Measurements from ENCODE around the gene MMP23B. TPM values are rescaled to one million over a fixed set of nuclear protein-coding genes. Genes with fewer than 3 reads are reported as not detected.

Gene MMP23B
- total RNA-seq: 0.73 TPM in 1 of 2 replicates, not detected in the other

GRCh38 chr1:1631782-1632420 is at the start of gene MMP23B:
TSS of gene MMP23B (plus strand) at chr1:1632173. CDS start at chr1:1632219, 46 bp downstream.

GRCh38 chr1:1599935-1600860 is 31.8 kb upstream of the MMP23B start, which contains the start of gene FNDC10:
TSS of gene FNDC10 (minus strand) at chr1:1600135. CDS start at chr1:1600015, 120 bp downstream.

GRCh38 chr1:1615256-1616044 is 16.5 kb upstream of the MMP23B start, which contains the start of gene MIB2:
TSS of gene MIB2 (plus strand) at chr1:1615500. CDS start at chr1:1623453, 7,953 bp downstream.

GRCh38 chr1:1658583-1659549 is 26.9 kb downstream of the MMP23B start, which contains the start of gene CDK11B:
TSS of gene CDK11B (minus strand) at chr1:1659004. CDS start at chr1:1657485, 1,519 bp downstream.

Other genes starting within 250 kb of the MMP23B start
- gene CCNL2, start 232.8 kb upstream of the MMP23B start, total RNA-seq: 93.7 and 120 TPM in 2 replicates
- 80.2 and 101 TPM in 2 replicates for gene MRPL20, start 224.9 kb upstream of the MMP23B start, total RNA-seq
- 0.73 and 0.78 TPM in 2 replicates for gene ANKRD65, start 210.9 kb upstream of the MMP23B start, total RNA-seq
- 0.73 and 2.2 TPM in 2 replicates for gene VWA1, start 196.5 kb upstream of the MMP23B start, total RNA-seq
- gene ATAD3C, start 182.5 kb upstream of the MMP23B start, total RNA-seq: 0.20 TPM in 1 of 2 replicates, not detected in the other
- 14.3 and 36.0 TPM in 2 replicates for gene ATAD3B, start 160.4 kb upstream of the MMP23B start, total RNA-seq
- 38.9 and 57.3 TPM in 2 replicates for gene ATAD3A, start 120.0 kb upstream of the MMP23B start, total RNA-seq
- gene TMEM240, start 91.5 kb upstream of the MMP23B start, total RNA-seq: 2.6 and 3.1 TPM in 2 replicates
- 56.2 and 56.7 TPM in 2 replicates for gene SSU72, start 57.3 kb upstream of the MMP23B start, total RNA-seq
- 3.1 and 7.3 TPM in 2 replicates for gene FNDC10, start 32.0 kb upstream of the MMP23B start, total RNA-seq
- gene MIB2, start 16.7 kb upstream of the MMP23B start, total RNA-seq: 36.0 and 38.2 TPM in 2 replicates
- gene CDK11B, start 26.8 kb downstream of the MMP23B start, total RNA-seq: 5.1 and 6.3 TPM in 2 replicates
- 32.5 and 37.8 TPM in 2 replicates for gene SLC35E2B, start 60.6 kb downstream of the MMP23B start, total RNA-seq
- gene CDK11A, start 92.2 kb downstream of the MMP23B start, total RNA-seq: 12.5 and 19.0 TPM in 2 replicates
- 56.2 and 65.3 TPM in 2 replicates for gene NADK, start 146.3 kb downstream of the MMP23B start, total RNA-seq

Measured in subcutaneous preadipocyte (primary cell).